HG02588 (cell line): ENCODE measurements around the gene ZDHHC22.

Source experiments
- ATAC-seq: cut with Tn5 transposase; IDR thresholded peaks from one replicate; pipeline ENCODE4 v1.9.1; 2021; ENCODE audit warnings: mild to moderate bottlenecking, moderate library complexity; ENCODE audit not compliant: unreplicated experiment

The ZDHHC22 gene

DNA sequence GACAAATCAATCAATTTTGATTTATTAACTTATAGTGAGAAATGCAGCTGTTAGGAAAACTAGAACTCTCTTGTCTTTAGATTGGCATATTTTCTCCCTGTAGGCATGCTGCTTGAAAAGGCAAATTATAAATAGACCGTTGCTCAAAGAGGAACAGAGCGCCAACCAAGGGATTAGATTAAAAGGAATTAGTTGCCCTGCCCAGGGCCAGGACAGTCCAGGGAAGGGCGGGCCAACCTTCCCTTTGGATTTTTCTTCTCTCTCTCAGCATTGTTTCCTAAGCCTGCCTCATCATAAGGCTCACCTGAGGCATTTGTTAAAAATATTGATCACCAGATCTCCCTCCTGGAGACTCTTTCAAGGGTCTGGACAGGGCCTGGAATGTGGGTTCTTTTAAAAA lies 34.9 kb downstream of the ZDHHC22 start:
- no peak for ATAC-seq

DNA sequence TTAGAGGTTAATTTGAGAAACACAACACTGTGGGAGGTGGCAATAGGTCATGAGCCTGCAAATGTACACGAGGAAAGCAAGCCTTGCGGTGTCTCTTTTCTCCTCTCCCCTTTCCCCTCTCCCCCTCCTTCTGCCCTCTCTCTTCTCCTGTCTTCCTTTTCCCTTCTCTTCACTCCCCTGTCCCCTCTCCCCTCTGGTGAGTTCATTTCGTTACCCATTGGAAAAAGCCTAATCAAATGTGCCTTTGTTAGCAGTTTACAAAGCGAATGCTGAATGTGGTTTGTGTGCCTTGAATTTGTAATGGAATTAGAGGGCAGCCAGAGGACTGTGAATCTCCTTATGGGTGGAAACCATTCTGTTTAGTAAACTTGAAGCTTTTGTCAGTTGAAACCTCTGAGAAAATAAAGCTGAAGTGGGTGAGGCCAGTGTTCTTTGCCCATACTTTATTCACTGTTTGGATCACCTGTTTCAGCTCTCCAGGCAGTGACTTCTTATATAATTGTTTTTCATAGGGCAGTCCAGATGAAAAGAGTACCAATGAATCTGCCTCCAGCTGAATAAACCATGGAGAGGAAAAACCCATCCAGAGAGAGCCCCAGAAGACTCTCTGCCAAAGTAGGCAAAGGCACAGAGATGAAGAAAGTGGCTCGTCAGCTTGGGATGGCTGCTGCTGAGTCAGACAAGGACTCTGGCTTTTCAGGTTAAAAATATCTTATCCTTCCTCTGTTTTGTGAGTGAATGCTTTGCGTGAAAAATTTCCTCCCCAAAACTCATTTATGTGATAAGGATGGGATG lies 36.2 kb downstream of the ZDHHC22 start:
- ATAC-seq = no peak

DNA sequence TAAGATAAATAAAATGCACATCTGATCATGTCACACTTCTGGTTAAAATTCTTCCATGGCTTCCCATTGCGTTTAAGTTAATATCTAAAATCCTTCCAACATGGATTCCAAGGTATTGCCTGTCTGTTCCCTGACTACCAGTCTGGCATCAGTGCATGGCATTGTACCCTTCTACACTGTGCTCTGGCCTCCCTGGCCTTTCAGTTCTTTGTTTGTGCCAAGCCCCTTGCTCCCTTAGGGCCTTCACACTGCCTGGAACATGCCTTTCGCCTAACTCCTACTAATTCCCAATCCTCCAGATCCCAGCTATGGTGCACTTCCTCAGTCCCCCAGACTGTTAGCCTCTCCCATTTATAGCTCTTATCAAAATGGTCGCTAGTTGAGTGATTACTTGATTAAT lies 37.2 kb downstream of the ZDHHC22 start:
- ATAC-seq = no peak

DNA sequence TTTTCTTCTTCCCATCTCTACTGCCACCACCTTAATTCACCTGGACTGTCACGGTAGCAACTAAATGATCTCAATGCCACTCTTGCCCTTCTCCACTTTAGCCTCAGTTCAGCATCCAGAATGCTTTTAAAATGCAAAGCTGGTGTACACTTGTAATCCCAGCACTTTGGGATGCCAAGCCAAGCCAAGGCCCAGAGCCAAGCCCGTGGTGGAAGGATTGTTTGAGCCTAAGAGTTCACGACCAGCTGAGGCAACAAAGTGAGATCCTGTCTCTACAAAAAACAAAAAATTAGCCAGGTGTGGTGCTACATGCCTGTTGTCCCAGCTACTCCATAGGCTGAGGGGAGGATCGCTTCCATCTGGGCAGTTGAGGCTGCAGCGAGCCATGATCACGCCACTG lies 37.6 kb downstream of the ZDHHC22 start:
- no peak for ATAC-seq

DNA sequence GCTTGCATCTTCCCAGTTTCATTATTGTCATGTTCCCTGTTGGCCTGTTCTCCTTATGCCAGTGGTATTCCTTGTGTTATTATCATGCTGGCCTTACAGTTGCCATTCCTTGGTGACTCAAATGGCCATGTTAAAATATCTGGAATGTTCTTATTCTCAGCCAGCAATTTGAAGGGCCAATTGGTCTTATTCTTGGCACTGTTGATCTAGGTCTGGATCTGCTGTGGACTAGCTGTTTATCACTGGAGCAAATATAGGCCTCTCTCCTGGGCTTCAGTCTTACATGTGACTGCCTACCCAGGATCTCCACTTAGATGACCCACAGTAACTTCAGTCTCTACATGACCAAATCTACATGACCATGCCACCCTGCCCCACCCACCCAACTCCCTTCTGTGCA lies 38.1 kb downstream of the ZDHHC22 start:
- ATAC-seq = no peak

DNA sequence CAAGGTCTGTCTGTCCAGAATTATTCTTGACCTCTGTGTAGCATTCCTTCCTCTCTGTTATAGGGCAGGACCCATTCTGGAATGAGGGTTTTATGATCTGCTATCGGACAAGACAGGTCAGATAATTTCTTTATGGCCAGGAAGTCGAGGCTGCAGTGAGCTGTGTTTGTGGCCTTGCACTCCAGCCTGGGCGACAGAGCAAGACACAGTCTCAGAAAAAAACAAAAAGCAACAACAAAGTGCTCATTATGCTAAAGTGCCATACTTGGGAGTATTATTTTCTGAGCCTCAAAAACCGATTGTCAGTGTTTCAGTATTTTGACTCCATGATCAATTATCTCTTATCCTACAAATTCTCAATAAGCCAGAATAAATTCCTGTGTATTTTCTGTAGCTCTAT lies 39.4 kb downstream of the ZDHHC22 start:
- ATAC-seq = no peak

DNA sequence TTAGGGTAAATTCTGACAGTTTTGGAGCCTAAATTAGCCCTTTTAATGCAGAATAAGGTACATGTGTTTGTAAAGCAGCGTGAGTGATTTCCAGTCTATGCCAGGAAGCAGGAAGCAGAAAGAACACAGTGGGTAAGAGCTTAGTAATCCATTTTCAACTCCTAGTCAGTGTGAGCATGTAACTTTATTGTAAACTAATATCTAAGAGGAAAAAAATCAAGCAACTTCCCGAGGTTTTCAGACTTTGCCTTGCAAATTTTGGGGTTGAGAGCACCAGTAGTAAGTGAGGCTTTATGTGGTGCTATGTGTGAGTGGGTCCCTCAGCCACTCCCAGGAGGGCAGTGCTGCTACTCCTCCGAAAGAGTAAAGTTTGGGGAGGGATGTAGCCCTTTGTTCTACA lies 40.6 kb downstream of the ZDHHC22 start:
- no peak for ATAC-seq

DNA sequence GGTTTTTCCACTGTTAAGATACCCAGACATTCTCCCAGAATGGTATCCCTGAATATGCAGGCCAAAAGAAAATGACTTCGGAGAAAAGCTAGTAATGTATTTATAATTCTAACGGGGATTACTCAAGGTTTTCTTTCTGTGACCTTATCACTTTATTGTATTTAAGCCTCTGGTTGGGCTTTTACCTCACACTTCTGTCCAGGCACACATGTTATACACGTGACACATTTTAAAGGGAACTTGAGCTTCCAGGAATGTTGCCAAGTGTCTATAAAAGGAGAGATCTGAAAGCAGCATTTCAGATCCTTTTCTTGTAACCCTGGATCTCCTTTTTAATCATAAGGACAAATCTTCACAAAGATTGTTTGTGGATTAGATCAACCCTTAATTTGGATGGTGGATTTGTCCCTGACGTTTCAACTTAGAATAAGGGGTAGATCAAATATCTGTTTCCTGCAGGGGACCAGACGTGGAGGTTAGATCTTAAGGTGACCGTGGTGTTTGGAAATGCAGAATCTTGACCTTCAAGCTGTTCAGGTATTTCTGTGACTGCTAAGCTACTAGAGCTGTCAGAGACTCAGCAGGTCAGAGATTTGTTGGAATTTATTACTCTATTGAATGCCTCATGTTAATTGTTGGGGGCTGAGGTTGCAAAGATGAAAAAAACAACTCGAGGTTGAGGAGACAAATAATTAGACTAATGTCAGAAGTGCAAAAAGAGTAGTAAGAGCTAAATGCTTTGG lies 42.0 kb downstream of the ZDHHC22 start:
- no peak for ATAC-seq

DNA sequence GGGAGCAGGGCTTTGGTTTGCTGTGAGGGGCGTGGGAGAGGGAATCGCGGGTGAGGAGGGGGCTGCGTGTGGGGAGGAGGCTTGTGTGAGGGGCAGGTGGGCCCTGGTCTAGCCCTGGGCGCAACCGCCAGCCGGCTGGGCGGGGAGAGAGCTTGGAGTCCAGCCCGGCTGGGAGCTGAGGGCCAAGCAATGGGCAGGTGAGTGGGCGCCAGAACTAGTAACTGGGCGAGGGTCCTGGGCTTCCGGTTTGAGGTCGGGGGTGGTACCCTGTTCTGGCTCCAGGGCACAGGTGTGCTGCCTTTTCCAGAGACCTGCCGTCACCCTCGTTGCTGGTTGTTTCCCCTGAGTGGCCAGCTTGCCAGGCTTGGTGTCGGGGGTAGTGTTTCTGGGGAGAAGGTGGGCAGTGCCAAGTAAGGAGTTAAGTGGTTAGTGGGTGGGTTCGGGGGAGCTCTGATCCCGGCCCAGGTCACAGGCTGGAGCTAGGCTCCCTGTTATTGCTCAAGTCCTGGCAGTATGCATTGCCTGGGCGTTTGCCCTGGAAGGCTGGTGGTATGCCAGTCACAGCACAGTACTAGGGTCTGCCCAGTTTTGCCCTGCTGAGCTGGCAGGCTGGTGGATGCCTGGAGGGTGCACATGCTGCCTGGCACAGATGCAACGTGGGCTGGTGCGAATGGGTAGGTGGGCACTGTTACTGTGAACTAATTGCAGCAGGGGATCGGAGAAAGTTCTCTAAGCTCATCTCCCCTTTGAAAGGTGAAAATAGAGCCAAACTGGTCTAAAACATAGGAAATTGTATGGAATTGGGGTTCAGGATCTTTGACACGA lies 42.9 kb downstream of the ZDHHC22 start:
- no peak for ATAC-seq

DNA sequence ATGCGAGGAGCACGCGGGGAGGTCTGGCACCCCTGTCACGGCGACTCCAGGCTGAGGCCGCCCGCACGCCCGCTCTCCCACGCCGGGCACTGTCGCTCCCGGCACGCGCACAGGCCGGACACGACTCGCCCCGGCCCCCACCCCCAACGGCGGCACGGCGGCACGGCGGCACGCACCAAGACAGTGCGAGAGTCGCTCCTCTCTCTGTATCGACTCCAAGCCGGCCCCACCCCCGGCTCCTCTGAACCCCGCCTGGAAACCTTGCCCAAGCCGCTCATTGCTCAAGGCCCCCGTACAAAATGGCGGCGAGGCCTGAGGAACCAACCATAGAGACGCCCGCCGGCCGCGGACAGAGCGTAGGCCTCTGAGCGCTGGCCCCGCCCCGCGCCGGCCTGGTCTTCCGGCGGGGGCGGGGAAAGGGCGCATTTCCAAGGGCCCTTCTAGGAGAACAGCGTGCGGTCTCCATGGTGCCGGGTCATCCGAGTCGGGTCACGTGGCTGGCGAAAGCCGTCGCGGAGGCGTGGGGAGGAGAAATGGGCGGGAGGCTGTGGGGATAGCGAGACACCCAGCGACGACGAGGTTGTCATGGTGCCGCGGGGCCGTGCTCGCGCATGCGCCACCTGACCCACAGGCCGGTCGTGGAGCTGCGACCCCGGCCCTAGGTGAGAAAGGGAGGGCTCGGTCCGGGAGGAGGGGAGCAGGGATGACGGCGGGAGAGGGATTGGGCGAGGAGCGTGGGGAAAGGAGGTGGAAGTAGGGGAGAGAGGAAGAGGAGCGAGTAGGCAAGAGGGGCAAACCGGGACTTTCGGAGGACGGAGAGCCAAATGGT lies 43.7 kb downstream of the ZDHHC22 start, which contains the start of gene CIPC:
Gene CIPC, plus strand, starts transcription at position 559 of the 829 bp plus-strand sequence. CDS start 7,451 bp downstream, outside the sequence.
- peak; percentile 88 for ATAC-seq

DNA sequence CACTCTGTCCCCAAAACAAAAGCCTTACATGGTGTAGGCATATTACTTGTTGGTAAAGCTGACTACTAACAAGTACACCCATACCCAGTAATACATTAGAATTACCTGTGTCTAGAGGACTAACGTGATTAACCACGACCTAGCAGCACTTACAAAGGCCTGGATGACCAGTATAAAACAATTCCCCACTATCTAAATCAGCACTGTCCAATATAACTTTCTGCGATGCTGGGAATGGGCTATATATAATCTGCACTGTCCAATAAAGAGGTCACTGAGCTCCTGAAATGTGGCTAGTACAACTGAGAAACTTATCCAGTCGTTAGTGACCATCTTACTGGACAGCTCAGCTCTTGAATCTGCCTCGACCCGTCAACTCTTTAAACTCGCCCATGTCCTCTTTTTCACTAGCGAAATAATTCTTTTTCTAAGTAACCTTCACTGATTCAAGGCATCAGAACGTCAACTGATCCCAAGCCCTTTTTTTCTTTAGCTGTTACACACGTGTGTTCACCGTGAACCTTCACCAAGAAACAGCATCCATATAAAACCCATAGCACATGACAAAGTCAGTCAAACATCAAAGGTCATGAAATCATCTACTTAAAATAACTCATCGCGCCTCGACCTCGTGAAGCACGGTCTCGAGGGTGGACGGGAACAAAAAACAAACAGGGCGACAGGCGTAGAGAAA lies 44.4 kb downstream of the ZDHHC22 start:
- no peak for ATAC-seq

DNA sequence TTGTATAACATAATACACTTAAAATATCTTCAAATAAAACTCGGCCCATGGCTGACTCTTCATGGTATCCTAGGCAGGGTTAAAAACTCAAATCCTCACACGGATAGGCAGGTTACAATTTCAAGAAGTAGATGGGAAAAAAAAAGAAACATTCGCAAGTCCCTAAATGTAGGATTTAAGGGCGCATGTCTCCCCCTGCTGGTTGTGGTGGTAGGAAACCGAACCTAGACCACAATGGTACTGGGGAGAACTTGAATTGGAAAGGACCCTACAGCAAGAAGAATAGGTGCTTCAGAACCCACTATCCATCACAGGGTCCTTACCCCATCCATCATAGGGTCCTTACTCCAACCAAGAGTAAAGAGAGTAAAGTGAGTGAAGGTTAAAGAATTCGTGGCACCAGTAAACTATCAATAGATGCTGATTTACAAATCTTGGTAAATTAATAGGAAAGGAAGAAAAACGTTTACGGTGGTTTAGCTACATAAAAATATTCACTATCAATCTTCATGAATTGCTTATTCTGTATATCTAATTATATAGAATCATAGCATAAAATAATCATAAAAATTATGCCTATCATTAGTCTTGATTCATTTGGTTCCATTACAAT lies 46.8 kb downstream of the ZDHHC22 start:
- ATAC-seq = no peak

DNA sequence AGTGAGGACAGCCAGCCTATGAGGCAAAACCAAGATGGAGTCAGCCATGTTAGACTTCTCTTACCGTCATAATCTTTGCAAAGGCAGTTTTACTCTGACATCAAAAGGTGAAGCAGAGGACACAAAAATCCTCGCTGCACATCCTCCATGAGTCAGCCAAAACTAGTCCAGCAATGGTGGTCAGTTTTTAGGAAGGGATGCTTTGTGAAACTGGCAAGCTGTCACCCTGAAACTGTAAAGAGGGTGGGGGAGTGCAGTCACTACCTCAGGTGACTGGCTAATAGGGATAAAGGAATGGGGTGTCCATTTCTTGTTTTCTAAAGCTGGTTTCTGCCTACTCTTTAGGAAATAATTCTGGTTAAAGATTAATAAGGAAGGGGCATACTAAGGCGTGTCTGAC lies 48.9 kb downstream of the ZDHHC22 start:
- no peak for ATAC-seq

DNA sequence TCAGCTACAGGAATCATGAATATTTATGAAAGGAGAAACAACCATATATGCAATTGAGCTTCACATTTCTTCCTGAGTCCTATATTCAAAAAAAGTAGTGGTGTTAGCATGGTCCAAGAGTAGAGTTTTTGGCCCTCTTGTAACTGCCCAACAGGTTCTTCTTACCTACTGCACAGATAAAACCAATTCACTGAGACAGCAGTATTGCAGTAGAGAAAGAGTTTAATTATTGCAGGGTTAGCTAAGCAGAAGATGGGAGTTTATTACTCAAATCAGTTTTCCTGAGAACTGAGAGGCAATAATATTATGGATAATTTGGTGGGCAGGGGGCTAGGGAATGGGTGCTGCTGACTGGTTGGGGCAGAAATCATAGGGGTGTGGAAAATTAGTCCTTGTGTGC lies 50.1 kb downstream of the ZDHHC22 start:
- no peak for ATAC-seq

DNA sequence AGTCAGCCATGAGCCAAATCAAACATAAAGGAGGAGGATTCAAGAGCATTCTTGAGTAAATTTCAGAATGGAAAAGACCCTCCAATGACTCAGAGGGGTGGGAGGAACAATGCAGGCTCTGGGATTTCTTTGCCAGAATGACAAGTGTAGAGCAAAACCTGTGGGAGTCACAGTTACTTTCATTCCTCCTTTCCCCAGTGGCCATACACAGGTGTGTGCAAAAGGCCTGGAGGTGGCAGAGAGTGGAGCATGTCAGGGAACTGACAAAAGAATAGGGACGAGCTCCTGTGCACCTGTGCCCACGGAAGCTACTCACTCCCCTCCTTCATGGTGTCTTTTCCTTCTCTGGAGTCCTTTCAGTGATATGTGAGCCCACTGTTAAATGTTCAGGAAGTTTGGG lies 52.9 kb downstream of the ZDHHC22 start:
- ATAC-seq = no peak

DNA sequence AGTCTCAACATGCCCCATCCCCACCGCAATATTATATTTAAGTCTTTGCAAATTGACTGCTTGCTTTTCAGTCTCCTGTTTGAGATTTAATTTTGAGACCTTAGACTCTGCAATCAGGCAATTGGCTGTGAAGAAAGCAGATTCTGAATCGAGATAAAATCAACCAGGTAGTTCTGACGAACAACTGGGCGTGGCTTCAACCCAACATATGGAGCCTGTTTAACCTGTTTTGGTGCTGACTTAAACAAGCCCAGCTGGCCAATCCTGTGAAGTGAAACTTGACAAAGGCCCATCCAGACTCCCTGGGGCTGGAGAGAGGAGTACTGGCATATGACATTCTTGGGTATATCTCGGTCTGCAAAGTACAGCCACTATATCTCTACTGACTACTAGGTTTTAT lies 53.4 kb downstream of the ZDHHC22 start:
- no peak for ATAC-seq

DNA sequence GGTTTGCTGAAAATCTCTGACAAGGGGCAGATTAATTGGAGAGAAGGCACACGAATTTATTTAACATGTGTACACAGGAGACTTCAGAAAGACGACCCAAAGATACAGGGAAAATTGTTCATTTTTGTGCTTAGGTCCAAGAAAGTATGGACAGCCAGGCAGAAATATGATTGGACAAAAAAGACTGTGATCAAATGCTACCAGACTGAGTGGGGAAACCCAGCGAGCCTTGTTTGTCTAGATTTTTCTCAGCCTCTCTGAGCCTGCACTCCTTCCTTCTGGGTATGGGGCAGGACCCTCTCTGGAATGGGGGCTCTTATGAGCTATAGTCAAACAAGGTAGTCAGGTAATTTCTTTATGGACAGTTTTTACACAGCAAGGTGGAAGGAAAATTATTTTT lies 54.0 kb downstream of the ZDHHC22 start:
- ATAC-seq = no peak

DNA sequence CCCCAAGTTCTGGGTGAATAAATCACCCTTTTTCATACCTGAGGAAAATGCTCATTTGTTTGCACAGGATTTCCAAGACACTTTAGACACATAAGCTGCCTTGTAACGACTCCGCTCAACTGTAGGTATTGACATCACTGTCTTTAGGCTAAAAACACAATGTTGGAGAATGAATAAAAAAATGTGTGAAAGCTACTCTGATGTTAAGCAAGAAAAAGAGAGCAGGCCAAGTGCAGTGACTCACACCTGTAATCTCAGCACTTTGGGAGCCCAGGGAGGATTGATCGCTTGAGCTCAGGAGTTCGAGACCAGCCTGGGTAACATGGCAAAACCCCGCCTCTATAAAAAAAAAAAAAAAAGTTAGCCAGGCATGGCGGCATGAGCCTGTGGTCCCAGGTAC lies 54.6 kb downstream of the ZDHHC22 start:
- no peak for ATAC-seq

DNA sequence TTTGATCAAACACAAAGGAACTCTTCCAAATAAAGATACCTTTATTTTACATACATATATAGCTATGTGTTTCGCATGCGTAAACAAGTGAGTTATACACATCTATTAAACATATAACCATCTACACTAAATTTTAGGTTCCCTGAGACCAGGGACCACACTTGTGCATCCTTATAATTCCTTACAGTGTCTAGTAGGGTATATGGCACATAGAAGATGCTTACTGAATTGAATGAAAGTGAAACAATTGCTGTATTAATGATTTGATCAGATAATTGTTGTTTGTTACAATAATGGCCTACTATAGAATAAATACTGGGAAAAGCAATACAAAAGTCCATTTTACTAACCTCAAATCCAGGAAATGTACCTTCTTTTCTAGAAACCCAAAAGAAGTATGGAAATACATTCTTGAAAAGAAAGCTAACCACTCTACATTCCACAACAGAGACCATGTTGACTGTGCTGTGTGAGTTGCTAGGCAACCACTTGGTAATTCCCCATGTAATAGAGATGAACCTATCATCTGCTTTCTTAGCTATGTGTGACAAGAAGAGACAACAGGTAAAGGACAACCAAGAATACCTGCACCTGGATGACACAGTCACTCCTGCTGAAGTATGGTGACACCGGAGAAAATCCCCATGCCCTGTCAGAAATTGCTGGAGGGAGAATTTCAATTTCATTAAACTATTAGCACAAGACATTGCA lies 55.4 kb downstream of the ZDHHC22 start:
- peak; percentile 62 for ATAC-seq
